Measurements from ENCODE around the gene RNF224.

DNA sequence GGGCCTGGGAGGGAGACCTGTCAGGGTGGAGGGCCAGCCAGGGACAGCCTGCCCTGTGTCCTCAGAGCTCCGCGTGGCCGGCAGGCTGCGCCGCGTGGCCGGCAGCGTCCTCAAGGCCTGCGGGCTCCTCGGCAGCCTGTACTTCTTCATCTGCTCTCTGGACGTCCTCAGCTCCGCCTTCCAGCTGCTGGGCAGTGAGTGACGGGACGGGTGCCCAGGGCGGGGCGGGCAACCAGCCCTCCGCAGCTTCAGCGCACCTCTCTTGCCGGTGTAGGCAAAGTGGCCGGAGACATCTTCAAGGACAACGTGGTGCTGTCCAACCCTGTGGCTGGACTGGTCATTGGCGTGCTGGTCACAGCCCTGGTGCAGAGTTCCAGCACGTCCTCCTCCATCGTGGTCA lies 5.2 kb downstream of the RNF224 start:
- TF ChIP-seq POLR2AphosphoS5 (IDR thresholded peaks at IDR 0.05; ENCODE audit: low read length) = no peak
- TF ChIP-seq, protein P1, sequence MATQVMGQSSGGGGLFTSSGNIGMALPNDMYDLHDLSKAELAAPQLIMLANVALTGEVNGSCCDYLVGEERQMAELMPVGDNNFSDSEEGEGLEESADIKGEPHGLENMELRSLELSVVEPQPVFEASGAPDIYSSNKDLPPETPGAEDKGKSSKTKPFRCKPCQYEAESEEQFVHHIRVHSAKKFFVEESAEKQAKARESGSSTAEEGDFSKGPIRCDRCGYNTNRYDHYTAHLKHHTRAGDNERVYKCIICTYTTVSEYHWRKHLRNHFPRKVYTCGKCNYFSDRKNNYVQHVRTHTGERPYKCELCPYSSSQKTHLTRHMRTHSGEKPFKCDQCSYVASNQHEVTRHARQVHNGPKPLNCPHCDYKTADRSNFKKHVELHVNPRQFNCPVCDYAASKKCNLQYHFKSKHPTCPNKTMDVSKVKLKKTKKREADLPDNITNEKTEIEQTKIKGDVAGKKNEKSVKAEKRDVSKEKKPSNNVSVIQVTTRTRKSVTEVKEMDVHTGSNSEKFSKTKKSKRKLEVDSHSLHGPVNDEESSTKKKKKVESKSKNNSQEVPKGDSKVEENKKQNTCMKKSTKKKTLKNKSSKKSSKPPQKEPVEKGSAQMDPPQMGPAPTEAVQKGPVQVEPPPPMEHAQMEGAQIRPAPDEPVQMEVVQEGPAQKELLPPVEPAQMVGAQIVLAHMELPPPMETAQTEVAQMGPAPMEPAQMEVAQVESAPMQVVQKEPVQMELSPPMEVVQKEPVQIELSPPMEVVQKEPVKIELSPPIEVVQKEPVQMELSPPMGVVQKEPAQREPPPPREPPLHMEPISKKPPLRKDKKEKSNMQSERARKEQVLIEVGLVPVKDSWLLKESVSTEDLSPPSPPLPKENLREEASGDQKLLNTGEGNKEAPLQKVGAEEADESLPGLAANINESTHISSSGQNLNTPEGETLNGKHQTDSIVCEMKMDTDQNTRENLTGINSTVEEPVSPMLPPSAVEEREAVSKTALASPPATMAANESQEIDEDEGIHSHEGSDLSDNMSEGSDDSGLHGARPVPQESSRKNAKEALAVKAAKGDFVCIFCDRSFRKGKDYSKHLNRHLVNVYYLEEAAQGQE (IDR thresholded peaks at IDR 0.05; ENCODE audit: low read depth, low read length) = no peak
- no peak for TF ChIP-seq CBX5 (IDR thresholded peaks at IDR 0.05; ENCODE audit: low read depth)
- no peak for TF ChIP-seq KAT2A (conservative IDR thresholded peaks at IDR 0.05; ENCODE audit: control insufficient read depth, low read depth, low read length)
- TF ChIP-seq POLR2A (IDR thresholded peaks at IDR 0.05; ENCODE audit: low read depth, low read length) = no peak
- no peak for TF ChIP-seq SIN3A (IDR thresholded peaks at IDR 0.05; ENCODE audit: low read depth, low read length)
- TF ChIP-seq, protein P2, sequence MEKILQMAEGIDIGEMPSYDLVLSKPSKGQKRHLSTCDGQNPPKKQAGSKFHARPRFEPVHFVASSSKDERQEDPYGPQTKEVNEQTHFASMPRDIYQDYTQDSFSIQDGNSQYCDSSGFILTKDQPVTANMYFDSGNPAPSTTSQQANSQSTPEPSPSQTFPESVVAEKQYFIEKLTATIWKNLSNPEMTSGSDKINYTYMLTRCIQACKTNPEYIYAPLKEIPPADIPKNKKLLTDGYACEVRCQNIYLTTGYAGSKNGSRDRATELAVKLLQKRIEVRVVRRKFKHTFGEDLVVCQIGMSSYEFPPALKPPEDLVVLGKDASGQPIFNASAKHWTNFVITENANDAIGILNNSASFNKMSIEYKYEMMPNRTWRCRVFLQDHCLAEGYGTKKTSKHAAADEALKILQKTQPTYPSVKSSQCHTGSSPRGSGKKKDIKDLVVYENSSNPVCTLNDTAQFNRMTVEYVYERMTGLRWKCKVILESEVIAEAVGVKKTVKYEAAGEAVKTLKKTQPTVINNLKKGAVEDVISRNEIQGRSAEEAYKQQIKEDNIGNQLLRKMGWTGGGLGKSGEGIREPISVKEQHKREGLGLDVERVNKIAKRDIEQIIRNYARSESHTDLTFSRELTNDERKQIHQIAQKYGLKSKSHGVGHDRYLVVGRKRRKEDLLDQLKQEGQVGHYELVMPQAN (conservative IDR thresholded peaks at IDR 0.05) = no peak

Measured in GM12878 (cell line).